ENCODE measurements around the gene NIPAL1.

DNA sequence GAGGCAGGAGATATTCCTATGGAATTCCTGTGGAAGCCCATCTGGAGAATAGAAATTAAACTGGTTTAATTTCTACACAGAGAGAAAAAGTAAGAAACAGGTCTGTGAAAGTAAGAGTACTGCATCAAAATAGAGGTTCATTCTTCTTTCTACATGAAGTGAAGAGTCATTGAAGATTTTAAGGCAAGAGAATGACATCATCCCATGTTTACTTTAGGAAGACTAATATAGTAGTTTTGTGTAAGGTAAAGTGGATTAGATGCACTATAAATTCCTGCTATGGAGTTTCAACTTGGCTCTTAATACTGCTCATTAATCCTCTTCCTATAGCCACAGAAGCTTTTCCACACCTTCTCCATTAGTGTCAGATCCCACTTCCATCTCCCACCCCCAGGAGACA, 47.7 kb upstream of the NIPAL1 start:
- TF ChIP-seq EZH2phosphoT487 (IDR thresholded peaks at IDR 0.05; ENCODE audit: insufficient read depth, low read depth) (no peak), EZH2 (IDR thresholded peaks at IDR 0.05; ENCODE audit: insufficient read depth, poor library complexity, severe bottlenecking) (no peak)
